ENCODE results near the gene METTL4. TPM values are rescaled to one million over a fixed set of nuclear protein-coding genes. Genes with fewer than 3 reads are reported as not detected.

The METTL4 gene
- 10 to 100 TPM in 1 of 4 donors, 1 to 10 TPM in 3; 7.3 to 10.3 (median 8.7) TPM for total RNA-seq

- TF ChIP-seq CTCF (IDR thresholded peaks at IDR 0.05; ENCODE audit: low read depth) = no peak
Observed at GRCh38 chr18:2571200-2572170, at the start of gene METTL4, which contains the start of gene NDC80. Gene METTL4, minus strand, starts transcription at chr18:2571505. Its CDS starts 4,289 bp downstream, at chr18:2567216. Gene NDC80, plus strand, starts transcription at chr18:2571557. Its CDS starts 1,429 bp downstream, at chr18:2572986.

GRCh38 chr18:2618009-2618408 lies 46.7 kb upstream of the METTL4 start:
- TF ChIP-seq CTCF (IDR thresholded peaks at IDR 0.05; ENCODE audit: low read depth) = no peak

GRCh38 chr18:2617401-2617998 lies 46.2 kb upstream of the METTL4 start:
- no peak for TF ChIP-seq CTCF (IDR thresholded peaks at IDR 0.05; ENCODE audit: low read depth)

GRCh38 chr18:2612996-2613395 lies 41.7 kb upstream of the METTL4 start:
- no peak for TF ChIP-seq CTCF (IDR thresholded peaks at IDR 0.05; ENCODE audit: low read depth)

GRCh38 chr18:2610549-2610948 lies 39.2 kb upstream of the METTL4 start:
- no peak for TF ChIP-seq CTCF (IDR thresholded peaks at IDR 0.05; ENCODE audit: low read depth)

- no peak for TF ChIP-seq CTCF (IDR thresholded peaks at IDR 0.05; ENCODE audit: low read depth)
Observed at GRCh38 chr18:2609604-2610003, 38.3 kb upstream of the METTL4 start.

GRCh38 chr18:2606335-2606734 lies 35.0 kb upstream of the METTL4 start:
- TF ChIP-seq CTCF (IDR thresholded peaks at IDR 0.05; ENCODE audit: low read depth) = no peak
